Measurements from ENCODE around the gene FASTKD2.

Gene FASTKD2

DNA sequence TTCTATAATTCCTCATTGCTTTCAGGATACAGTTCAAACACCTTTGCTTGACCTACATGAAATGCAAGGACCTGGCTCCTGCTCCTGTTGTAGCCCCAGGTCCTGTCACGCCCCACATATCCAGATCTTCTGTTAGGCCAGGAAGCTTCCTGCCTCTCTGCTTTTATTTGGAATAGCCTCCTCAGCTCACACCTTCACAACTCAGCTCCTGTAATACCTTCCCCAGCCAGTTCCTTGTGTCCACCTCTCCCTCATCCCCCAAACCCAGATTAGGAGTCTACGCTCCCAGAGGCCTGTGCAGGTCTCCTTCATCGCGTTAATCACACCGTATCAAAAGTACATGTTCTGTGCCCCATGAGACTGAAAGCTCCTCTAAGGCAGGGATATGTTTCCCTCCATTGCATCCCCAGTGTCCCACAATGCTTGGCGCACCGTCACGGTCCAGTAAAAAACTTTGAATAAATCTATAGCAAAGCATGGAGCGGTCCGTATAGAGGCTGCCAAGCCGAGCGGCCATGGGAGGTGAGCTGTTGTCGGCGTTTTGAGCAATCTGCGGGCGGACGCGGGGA, 649 bp upstream of the FASTKD2 start:
- in situ Hi-C loops (cut with MboI; ENCODE audit: low sequenced_read_pairs, unreplicated experiment) = no loop called here
- no peak for DNase-seq (ENCODE audit: low spot score)
- TF ChIP-seq, protein P1, sequence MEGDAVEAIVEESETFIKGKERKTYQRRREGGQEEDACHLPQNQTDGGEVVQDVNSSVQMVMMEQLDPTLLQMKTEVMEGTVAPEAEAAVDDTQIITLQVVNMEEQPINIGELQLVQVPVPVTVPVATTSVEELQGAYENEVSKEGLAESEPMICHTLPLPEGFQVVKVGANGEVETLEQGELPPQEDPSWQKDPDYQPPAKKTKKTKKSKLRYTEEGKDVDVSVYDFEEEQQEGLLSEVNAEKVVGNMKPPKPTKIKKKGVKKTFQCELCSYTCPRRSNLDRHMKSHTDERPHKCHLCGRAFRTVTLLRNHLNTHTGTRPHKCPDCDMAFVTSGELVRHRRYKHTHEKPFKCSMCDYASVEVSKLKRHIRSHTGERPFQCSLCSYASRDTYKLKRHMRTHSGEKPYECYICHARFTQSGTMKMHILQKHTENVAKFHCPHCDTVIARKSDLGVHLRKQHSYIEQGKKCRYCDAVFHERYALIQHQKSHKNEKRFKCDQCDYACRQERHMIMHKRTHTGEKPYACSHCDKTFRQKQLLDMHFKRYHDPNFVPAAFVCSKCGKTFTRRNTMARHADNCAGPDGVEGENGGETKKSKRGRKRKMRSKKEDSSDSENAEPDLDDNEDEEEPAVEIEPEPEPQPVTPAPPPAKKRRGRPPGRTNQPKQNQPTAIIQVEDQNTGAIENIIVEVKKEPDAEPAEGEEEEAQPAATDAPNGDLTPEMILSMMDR (IDR thresholded peaks at IDR 0.05; ENCODE audit: borderline replicate concordance, control extremely low read depth, extremely low read depth, insufficient read depth, missing control alignments) = no peak

DNA sequence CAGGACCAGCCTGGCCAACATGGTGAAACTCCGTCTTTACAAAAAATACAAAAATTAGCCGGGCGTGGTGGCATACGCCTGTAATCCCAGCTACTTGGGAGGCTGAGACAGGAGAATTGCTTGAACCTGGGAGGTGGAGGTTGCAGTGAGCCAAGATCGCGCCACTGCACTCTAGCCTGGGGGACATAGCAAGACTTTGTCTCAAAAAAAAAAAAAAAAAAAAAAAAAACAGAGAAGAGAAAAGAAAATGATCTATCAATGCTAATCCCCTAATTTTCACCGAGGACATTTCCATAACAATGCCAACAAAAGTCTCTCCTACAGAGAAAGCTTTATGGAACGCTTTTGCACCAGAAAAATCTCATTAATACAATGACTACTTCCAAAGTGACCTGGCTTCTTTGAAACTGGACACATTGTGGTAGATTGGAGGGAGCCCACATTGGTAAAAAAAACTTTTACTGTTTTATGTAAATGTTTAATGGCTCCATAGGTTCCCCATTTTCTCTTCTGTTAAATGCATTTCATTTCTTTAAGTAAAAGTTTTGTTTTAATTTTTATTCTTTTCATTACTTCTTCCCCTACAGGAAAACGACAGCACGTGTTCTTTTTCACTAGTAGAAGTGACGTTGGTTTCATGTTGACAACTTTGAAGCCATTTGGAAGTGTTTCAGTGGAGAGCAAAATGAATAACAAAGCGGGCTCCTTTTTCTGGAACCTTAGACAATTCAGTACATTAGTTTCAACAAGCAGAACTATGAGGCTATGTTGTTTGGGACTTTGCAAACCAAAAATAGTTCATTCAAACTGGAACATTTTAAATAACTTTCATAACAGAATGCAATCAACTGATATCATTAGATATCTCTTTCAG, 888 bp downstream of the FASTKD2 start:
- TF ChIP-seq, protein P1 (IDR thresholded peaks at IDR 0.05; ENCODE audit: borderline replicate concordance, control extremely low read depth, extremely low read depth, insufficient read depth, missing control alignments) = no peak
- no peak for DNase-seq (ENCODE audit: low spot score)
- in situ Hi-C loops (cut with MboI; ENCODE audit: low sequenced_read_pairs, unreplicated experiment) = no loop called here

- in situ Hi-C loops (cut with MboI; ENCODE audit: low sequenced_read_pairs, unreplicated experiment) = loop anchor here (10.0 kb wide), 1 partner anchor 80 kb away; no protein-coding TSS in a partner anchor
Observed at GRCh38 chr2:206774871-206775270, 9.5 kb downstream of the FASTKD2 start.

DNA sequence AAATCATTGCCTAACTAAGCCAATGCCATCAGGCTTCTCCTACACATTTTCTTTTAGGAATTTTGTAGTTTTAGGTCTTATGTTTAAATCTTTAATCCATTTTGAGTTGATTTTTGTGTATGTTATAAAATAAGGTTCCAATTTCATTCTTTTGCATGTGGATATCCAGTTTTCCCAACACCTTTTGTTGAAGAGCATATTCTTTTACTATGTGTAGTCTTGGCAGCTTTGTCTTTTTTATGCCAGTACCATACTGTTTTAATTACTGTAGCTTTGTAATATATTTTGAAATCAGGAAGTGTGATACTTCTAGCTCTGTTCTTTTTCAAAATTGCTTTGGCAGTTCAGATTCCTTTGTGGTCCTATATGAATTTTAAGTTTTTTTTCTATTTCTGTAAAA, 11.0 kb downstream of the FASTKD2 start:
- TF ChIP-seq, protein P1 (IDR thresholded peaks at IDR 0.05; ENCODE audit: borderline replicate concordance, control extremely low read depth, extremely low read depth, insufficient read depth, missing control alignments) = no peak
- DNase-seq (ENCODE audit: low spot score) = no peak
- in situ Hi-C loops (cut with MboI; ENCODE audit: low sequenced_read_pairs, unreplicated experiment) = loop anchor here (10.0 kb wide), 1 partner anchor 82 kb away; no protein-coding TSS in a partner anchor

More at GRCh38 chr2:206774871-206775270, 9.5 kb downstream of the FASTKD2 start:
- TF ChIP-seq, protein P1 (IDR thresholded peaks at IDR 0.05; ENCODE audit: borderline replicate concordance, control extremely low read depth, extremely low read depth, insufficient read depth, missing control alignments) = no peak
- no peak for DNase-seq (ENCODE audit: low spot score)

- TF ChIP-seq, protein P1 (IDR thresholded peaks at IDR 0.05; ENCODE audit: borderline replicate concordance, control extremely low read depth, extremely low read depth, insufficient read depth, missing control alignments) = no peak
- DNase-seq (ENCODE audit: low spot score) = no peak
- in situ Hi-C loops (cut with MboI; ENCODE audit: low sequenced_read_pairs, unreplicated experiment) = no loop called here
Observed at GRCh38 chr2:206780671-206781070, 15.3 kb downstream of the FASTKD2 start.

DNA sequence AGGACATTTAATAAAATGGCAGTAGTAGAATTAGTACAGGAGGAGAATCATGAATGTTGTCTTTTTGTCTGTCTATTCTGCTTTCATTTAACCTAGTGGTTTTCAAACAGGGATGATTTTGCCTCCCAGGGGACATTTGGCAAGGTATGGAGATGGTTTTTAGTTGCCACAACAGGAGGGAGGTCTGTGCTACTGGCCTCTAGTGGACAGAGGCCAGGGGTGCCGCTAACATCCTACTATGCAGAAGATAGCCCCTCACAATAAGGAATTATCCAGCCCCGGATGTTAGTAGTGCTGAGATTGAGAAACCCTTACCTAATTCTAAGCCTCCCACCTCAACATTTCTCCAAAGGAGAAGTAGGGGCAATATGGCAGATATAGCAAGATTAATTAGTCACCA, 18.3 kb downstream of the FASTKD2 start:
- in situ Hi-C loops (cut with MboI; ENCODE audit: low sequenced_read_pairs, unreplicated experiment) = no loop called here
- TF ChIP-seq, protein P1 (IDR thresholded peaks at IDR 0.05; ENCODE audit: borderline replicate concordance, control extremely low read depth, extremely low read depth, insufficient read depth, missing control alignments) = no peak
- no peak for DNase-seq (ENCODE audit: low spot score)
